ENCODE results near the gene ARVCF. TPM values are rescaled to one million over a fixed set of nuclear protein-coding genes. Genes with fewer than 3 reads are reported as not detected.

The ARVCF gene
- total and polyA plus RNA-seq, 4 donors = 15.4 to 102 (median 62.1) TPM

- ATAC-seq (ENCODE audit: low FRiP score) = no peak
- Histone ChIP-seq H3K27ac (ENCODE audit: low read depth in 1 of 2, low read length in 2 of 2) (peak overlapping the region in 1 of 2 donors; percentile 26), H3K36me3 (ENCODE audit: control insufficient read depth in 1 of 2, insufficient read depth in 2 of 2, low read length in 1 of 2) (no peaks in the 10 kb centered on the region), H3K27me3 (ENCODE audit: control insufficient read depth in 1 of 2, insufficient read depth in 2 of 2, low read length in 1 of 2) (no peaks in the 10 kb centered on the region), H3K9me3 (ENCODE audit: control insufficient read depth, low read length) (no peaks in the 10 kb centered on the region), H3K4me1 (ENCODE audit: control insufficient read depth in 1 of 2, insufficient read depth in 2 of 2, low read length in 2 of 2) (no peaks in the 10 kb centered on the region), H3K4me3 (ENCODE audit: low read length in 2 of 2) (no peak overlapping the region)
- intact Hi-C loops (cut with DNase I) = no loop called here
- DNase-seq = peak; percentile 17 to 68
- 93 to 95% methylated on average over 7 of the region's 7 CpGs for WGBS, 2 donors
Measured at GRCh38 chr22:19993926-19994325, 22.7 kb downstream of the ARVCF start.

GRCh38 chr22:19992921-19993355 is 23.7 kb downstream of the ARVCF start:
- H3K4me3 ChIP-seq (ENCODE audit: low read length in 2 of 2) = no peak overlapping the region
- WGBS, 2 donors = 48 to 56% methylated on average over 6 of the region's 6 CpGs
- no peaks in the 10 kb centered on the region for H3K36me3 ChIP-seq (ENCODE audit: control insufficient read depth in 1 of 2, insufficient read depth in 2 of 2, low read length in 1 of 2)
- H3K27me3 ChIP-seq (ENCODE audit: control insufficient read depth in 1 of 2, insufficient read depth in 2 of 2, low read length in 1 of 2) = no peaks in the 10 kb centered on the region
- DNase-seq (peak; percentile 46 to 61), ATAC-seq (ENCODE audit: low FRiP score) (no peak)
- H3K27ac ChIP-seq (ENCODE audit: low read depth in 1 of 2, low read length in 2 of 2) = peak overlapping the region in 1 of 2 donors; percentile 70
- intact Hi-C loops (cut with DNase I) = no loop called here
- no peaks in the 10 kb centered on the region for H3K9me3 ChIP-seq (ENCODE audit: control insufficient read depth, low read length)
- H3K4me1 ChIP-seq (ENCODE audit: control insufficient read depth in 1 of 2, insufficient read depth in 2 of 2, low read length in 2 of 2) = no peaks in the 10 kb centered on the region

DNA sequence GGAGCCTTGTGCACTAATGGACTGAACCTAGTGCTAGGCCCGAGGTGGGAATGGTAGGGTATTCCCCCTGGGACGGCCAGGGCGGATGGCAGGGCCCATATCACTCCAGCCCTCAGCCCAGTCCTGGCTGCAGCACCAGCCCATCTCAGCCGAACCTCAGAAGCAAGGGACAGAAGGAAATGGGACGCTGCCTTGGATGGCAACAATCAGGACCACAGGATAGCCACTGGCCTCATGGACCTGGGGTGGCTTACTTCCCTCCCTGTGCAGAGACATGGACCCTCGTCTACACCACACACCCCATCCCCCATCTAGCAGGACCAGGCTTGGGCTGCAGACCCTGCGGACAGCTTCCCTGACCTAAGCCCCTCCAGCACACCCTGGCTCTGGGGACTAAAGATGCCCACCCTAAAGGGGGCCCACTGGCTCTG is 24.1 kb downstream of the ARVCF start:
- no peaks in the 10 kb centered on the region for H3K36me3 ChIP-seq (ENCODE audit: control insufficient read depth in 1 of 2, insufficient read depth in 2 of 2, low read length in 1 of 2)
- H3K9me3 ChIP-seq (ENCODE audit: control insufficient read depth, low read length) = no peaks in the 10 kb centered on the region
- no peaks in the 10 kb centered on the region for H3K4me1 ChIP-seq (ENCODE audit: control insufficient read depth in 1 of 2, insufficient read depth in 2 of 2, low read length in 2 of 2)
- intact Hi-C loops (cut with DNase I) = no loop called here
- no peaks in the 10 kb centered on the region for H3K27me3 ChIP-seq (ENCODE audit: control insufficient read depth in 1 of 2, insufficient read depth in 2 of 2, low read length in 1 of 2)
- WGBS, 2 donors = 65 to 81% methylated on average over 7 of the region's 7 CpGs
- peak overlapping the region in 1 of 2 donors; percentile 70 for H3K27ac ChIP-seq (ENCODE audit: low read depth in 1 of 2, low read length in 2 of 2)
- DNase-seq (peak; percentile 30 to 33), ATAC-seq (ENCODE audit: low FRiP score) (no peak)
- no peak overlapping the region for H3K4me3 ChIP-seq (ENCODE audit: low read length in 2 of 2)

- intact Hi-C loops (cut with DNase I) = no loop called here
Measured at GRCh38 chr22:19991645-19992451, 24.8 kb downstream of the ARVCF start.

GRCh38 chr22:19991395-19991644 is 25.3 kb downstream of the ARVCF start:
- H3K9me3 ChIP-seq (ENCODE audit: control insufficient read depth, low read length) = no peaks in the 10 kb centered on the region
- H3K4me3 ChIP-seq (ENCODE audit: low read length in 2 of 2) = no peak overlapping the region
- no peaks in the 10 kb centered on the region for H3K4me1 ChIP-seq (ENCODE audit: control insufficient read depth in 1 of 2, insufficient read depth in 2 of 2, low read length in 2 of 2)
- ATAC-seq (ENCODE audit: low FRiP score) (peak; percentile 49), DNase-seq (no peak)
- H3K27me3 ChIP-seq (ENCODE audit: control insufficient read depth in 1 of 2, insufficient read depth in 2 of 2, low read length in 1 of 2) = no peaks in the 10 kb centered on the region
- H3K27ac ChIP-seq (ENCODE audit: low read depth in 1 of 2, low read length in 2 of 2) = peak overlapping the region; percentile 10 to 72
- intact Hi-C loops (cut with DNase I) = no loop called here
- H3K36me3 ChIP-seq (ENCODE audit: control insufficient read depth in 1 of 2, insufficient read depth in 2 of 2, low read length in 1 of 2) = no peaks in the 10 kb centered on the region

More at GRCh38 chr22:19991645-19992451, 24.8 kb downstream of the ARVCF start:
- no peaks in the 10 kb centered on the region for H3K36me3 ChIP-seq (ENCODE audit: control insufficient read depth in 1 of 2, insufficient read depth in 2 of 2, low read length in 1 of 2)
- ATAC-seq (ENCODE audit: low FRiP score) = peak; percentile 57
- no peaks in the 10 kb centered on the region for H3K4me1 ChIP-seq (ENCODE audit: control insufficient read depth in 1 of 2, insufficient read depth in 2 of 2, low read length in 2 of 2)
- DNase-seq = peak; percentile 86 to 89
- H3K9me3 ChIP-seq (ENCODE audit: control insufficient read depth, low read length) = no peaks in the 10 kb centered on the region
- 29 to 42% methylated on average over 23 of the region's 23 CpGs for WGBS, 2 donors
- H3K27me3 ChIP-seq (ENCODE audit: control insufficient read depth in 1 of 2, insufficient read depth in 2 of 2, low read length in 1 of 2) = no peaks in the 10 kb centered on the region
- H3K4me3 ChIP-seq (ENCODE audit: low read length in 2 of 2) = no peak overlapping the region
- H3K27ac ChIP-seq (ENCODE audit: low read depth in 1 of 2, low read length in 2 of 2) = peak overlapping the region in 1 of 2 donors; percentile 72

DNA sequence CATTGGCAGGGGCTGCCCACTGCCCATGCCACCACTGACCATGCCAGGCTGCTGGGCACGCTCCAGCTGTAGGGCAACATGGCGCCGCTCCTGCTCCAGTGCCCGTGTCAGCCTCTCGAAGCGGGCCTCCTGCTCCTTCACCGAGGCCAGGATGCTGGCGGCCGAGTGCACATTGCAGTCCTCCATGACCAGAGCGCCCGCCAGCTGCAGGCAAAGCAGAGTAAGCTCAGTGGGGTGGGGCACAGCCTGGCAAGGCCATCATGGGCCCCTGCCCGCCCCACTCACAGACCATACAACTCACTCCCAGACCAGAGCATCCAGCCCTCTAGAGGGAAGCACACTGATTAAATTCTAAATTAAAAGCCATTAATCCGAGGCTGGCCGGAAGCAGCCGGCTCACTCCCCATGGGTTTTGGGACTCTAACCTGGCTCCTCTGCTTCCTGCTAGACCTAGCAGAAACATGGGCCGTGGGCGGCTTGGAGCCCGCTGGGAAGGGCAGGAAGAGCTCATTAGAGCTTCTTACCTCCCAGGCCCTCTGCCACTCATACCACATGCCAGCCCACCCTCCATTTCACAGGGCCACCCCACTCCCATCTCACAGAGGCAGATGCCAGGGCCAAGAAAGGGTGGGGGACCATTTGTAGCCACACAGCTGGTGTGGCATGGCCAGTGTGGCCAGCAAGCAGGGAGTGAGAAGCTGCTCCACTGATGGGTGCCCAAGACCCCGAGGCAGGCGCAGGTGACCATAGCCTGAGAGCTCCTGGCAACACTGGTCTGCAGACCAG is 25.8 kb downstream of the ARVCF start:
- Histone ChIP-seq H3K9me3 (ENCODE audit: control insufficient read depth, low read length) (no peaks in the 10 kb centered on the region), H3K27me3 (ENCODE audit: control insufficient read depth in 1 of 2, insufficient read depth in 2 of 2, low read length in 1 of 2) (no peaks in the 10 kb centered on the region), H3K4me1 (ENCODE audit: control insufficient read depth in 1 of 2, insufficient read depth in 2 of 2, low read length in 2 of 2) (no peaks in the 10 kb centered on the region), H3K4me3 (ENCODE audit: low read length in 2 of 2) (no peak overlapping the region), H3K27ac (ENCODE audit: low read depth in 1 of 2, low read length in 2 of 2) (peak overlapping the region; percentile 10 to 72), H3K36me3 (ENCODE audit: control insufficient read depth in 1 of 2, insufficient read depth in 2 of 2, low read length in 1 of 2) (no peaks in the 10 kb centered on the region)
- 71 to 82% methylated on average over 20 of the region's 20 CpGs for WGBS, 2 donors
- DNase-seq = peak in 1 of 2 donors; percentile 74
- ATAC-seq (ENCODE audit: low FRiP score) = no peak
- intact Hi-C loops (cut with DNase I) = no loop called here

DNA sequence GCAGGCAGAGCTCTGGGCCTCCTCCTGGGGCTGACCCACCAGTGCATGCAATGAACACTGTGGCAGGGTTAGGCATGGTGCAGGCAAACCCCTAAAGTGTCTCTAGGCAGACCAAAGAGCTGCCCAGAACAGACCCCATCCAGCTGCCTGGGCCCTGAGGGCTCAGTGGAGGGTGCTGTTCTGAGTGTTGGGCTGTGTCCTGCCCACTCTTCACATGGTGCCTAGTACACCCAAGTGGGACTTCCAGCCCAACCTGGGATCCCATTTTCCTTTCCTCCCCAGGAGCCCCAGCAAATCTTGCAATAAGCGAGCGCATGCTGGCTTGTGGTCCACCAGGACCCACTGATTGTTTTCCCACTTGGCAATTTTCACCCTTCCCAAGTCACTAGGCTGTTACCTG is 26.4 kb downstream of the ARVCF start:
- Histone ChIP-seq H3K4me1 (ENCODE audit: control insufficient read depth in 1 of 2, insufficient read depth in 2 of 2, low read length in 2 of 2) (no peaks in the 10 kb centered on the region), H3K9me3 (ENCODE audit: control insufficient read depth, low read length) (no peaks in the 10 kb centered on the region), H3K27ac (ENCODE audit: low read depth in 1 of 2, low read length in 2 of 2) (peak overlapping the region in 1 of 2 donors; percentile 72), H3K4me3 (ENCODE audit: low read length in 2 of 2) (no peak overlapping the region), H3K27me3 (ENCODE audit: control insufficient read depth in 1 of 2, insufficient read depth in 2 of 2, low read length in 1 of 2) (no peaks in the 10 kb centered on the region), H3K36me3 (ENCODE audit: control insufficient read depth in 1 of 2, insufficient read depth in 2 of 2, low read length in 1 of 2) (no peaks in the 10 kb centered on the region)
- whole genome bisulfite sequencing, 2 donors = 50 to 94% methylated on average over 2 of the region's 2 CpGs
- intact Hi-C loops (cut with DNase I) = no loop called here
- peak in 1 of 2 donors; percentile 67 for DNase-seq
- no peak for ATAC-seq (ENCODE audit: low FRiP score)

GRCh38 chr22:19989725-19990067 is 26.9 kb downstream of the ARVCF start:
- Histone ChIP-seq H3K27me3 (ENCODE audit: control insufficient read depth in 1 of 2, insufficient read depth in 2 of 2, low read length in 1 of 2) (no peaks in the 10 kb centered on the region), H3K36me3 (ENCODE audit: control insufficient read depth in 1 of 2, insufficient read depth in 2 of 2, low read length in 1 of 2) (no peaks in the 10 kb centered on the region), H3K4me3 (ENCODE audit: low read length in 2 of 2) (no peak overlapping the region), H3K27ac (ENCODE audit: low read depth in 1 of 2, low read length in 2 of 2) (peak overlapping the region in 1 of 2 donors; percentile 4), H3K4me1 (ENCODE audit: control insufficient read depth in 1 of 2, insufficient read depth in 2 of 2, low read length in 2 of 2) (no peaks in the 10 kb centered on the region), H3K9me3 (ENCODE audit: control insufficient read depth, low read length) (no peaks in the 10 kb centered on the region)
- WGBS, 2 donors = 94 to 100% methylated on average over 2 to 3 of the region's 3 CpGs
- intact Hi-C loops (cut with DNase I) = no loop called here
- ATAC-seq (ENCODE audit: low FRiP score) = no peak
- no peak for DNase-seq
